ENCODE results near the gene RAP1GDS1.

GRCh38 chr4:98387345-98388026 lies 126.3 kb downstream of the RAP1GDS1 start:
- TF ChIP-seq POLR2AphosphoS5 (IDR thresholded peaks at IDR 0.05) = no peak
- no peak for TF ChIP-seq POLR2A (IDR thresholded peaks at IDR 0.05)
